Lung (tissue), 12 donors: ENCODE measurements around the gene GLI3. TPM values are rescaled to one million over a fixed set of nuclear protein-coding genes. Genes with fewer than 3 reads are reported as not detected.

Experiments
- ATAC-seq: fragments of 200-7000 bp; cut with Tn5 transposase; one replicate; pipeline ENCODE4 v1.9.1; 2020; ENCODE audit warnings: moderate number of reproducible peaks; ENCODE audit not compliant: insufficient read depth, low FRiP score
- DNase-seq, 3 donors: peaks; one replicate each; pipeline ENCODE4 v3.0.0-alpha.2; 2013 to 2017
- H3K27ac ChIP-seq, 2 donors: one replicate each; pipeline ENCODE4 v1.5.1; 2013; ENCODE audit warnings: mild to moderate bottlenecking in 2 of 2, moderate library complexity in 2 of 2, control low read depth in 1 of 2, inconsistent platforms in 1 of 2, low read depth in 1 of 2, low read length in 1 of 2
- H3K27me3 ChIP-seq, 3 donors: one replicate each; pipeline ENCODE4 v1.5.1; 2013; ENCODE audit warnings: low read length in 2 of 3; ENCODE audit not compliant: control insufficient read depth in 3 of 3, insufficient read depth in 3 of 3
- H3K36me3 ChIP-seq, 4 donors: one replicate each; pipeline ENCODE4 v1.5.1; 2013; ENCODE audit warnings: low read length in 4 of 4, mild to moderate bottlenecking in 1 of 4, moderate library complexity in 1 of 4; ENCODE audit not compliant: control insufficient read depth in 4 of 4, insufficient read depth in 4 of 4
- H3K4me1 ChIP-seq, 5 donors: one replicate each; pipeline ENCODE4 v1.5.1; 2013; ENCODE audit warnings: low read length in 5 of 5, mild to moderate bottlenecking in 2 of 5, moderate library complexity in 1 of 5; ENCODE audit not compliant: control insufficient read depth in 5 of 5, insufficient read depth in 5 of 5
- H3K4me3 ChIP-seq: one replicate; pipeline ENCODE4 v1.5.1; 2013; ENCODE audit warnings: mild to moderate bottlenecking, control low read depth, moderate library complexity
- H3K9ac ChIP-seq, 2 donors: one replicate each; pipeline ENCODE4 v1.5.1; 2013; ENCODE audit warnings: low read length in 2 of 2, control low read depth in 1 of 2; ENCODE audit not compliant: insufficient read depth in 1 of 2
- H3K9me3 ChIP-seq, 4 donors: one replicate each; pipeline ENCODE4 v1.5.1; 2013; ENCODE audit warnings: low read length in 3 of 4, mild to moderate bottlenecking in 1 of 4, moderate library complexity in 1 of 4; ENCODE audit not compliant: control insufficient read depth in 4 of 4, insufficient read depth in 3 of 4
- CTCF ChIP-seq: IDR thresholded peaks from 2 replicates; pipeline ENCODE4 v1.5.1; 2012; ENCODE audit warnings: mild to moderate bottlenecking; ENCODE audit errors: control extremely low read depth, extremely low read depth
- WGBS, 2 donors: extraction: QIAGEN DNeasy Blood & Tissue Kit; methylation state at CpG; one replicate each; pipeline ENCODE4 v1.1.7; 2013; 5-methylcytosine and 5-hydroxymethylcytosine counted together
- polyA plus RNA-seq, 2 donors: library from polyadenylated mRNA; stranded (reverse); fragments of 200-250 nt; gene quantifications; one replicate each; pipeline ENCODE4 v1.2.1, GENCODE V29; 2013
- total RNA-seq, 2 donors: library from RNA; depleted of rRNA in 1 of 2; stranded (reverse); fragments of >200 nt in 1 of 2; gene quantifications; one replicate each; pipeline ENCODE4 v1.2.1, GENCODE V29; 2014 to 2021
- donor health status: control.
- donor health status: control.
- donor health status: Bipolar disorder and iron deficiency.
- donor health status: healthy.
- donor health status: DM: yes; HTN: yes; CAD: no.

Gene GLI3
- total and polyA plus RNA-seq, 4 donors, result 2.0 to 23.4 (median 10.3) TPM

- 1% methylated on average over 67 to 76 of the region's 76 CpGs for WGBS, 2 donors
- H3K4me1 ChIP-seq, result peaks cover 0 to 58% (median 24%) of the 10 kb centered on the region in 5 donors
These were observed 588 bp downstream of the GLI3 start for GRCh38 chr7:42236266-42236975.

GRCh38 chr7:42235741-42236161 is 1.3 kb downstream of the GLI3 start:
- Histone ChIP-seq H3K36me3 (no peaks in the 10 kb centered on the region), H3K27me3 (peaks cover 0 to 2% (median 0%) of the 10 kb centered on the region in 3 donors), H3K27ac (peak overlapping the region in 1 of 2 donors; percentile 87), H3K4me3 (peak overlapping the region; percentile 73), H3K4me1 (peaks cover 0 to 58% (median 27%) of the 10 kb centered on the region in 5 donors), H3K9me3 (no peaks in the 10 kb centered on the region), H3K9ac (peak overlapping the region in 1 of 2 donors; percentile 76)
- peak; percentile 77 to 90 (median 89) for DNase-seq
- 5 to 7% methylated on average over 15 of the region's 15 CpGs for WGBS, 2 donors
- no peak for TF ChIP-seq CTCF
- ATAC-seq, result no peak

More at GRCh38 chr7:42236266-42236975, 588 bp downstream of the GLI3 start:
- Histone ChIP-seq H3K27me3 (peaks cover 0 to 2% (median 0%) of the 10 kb centered on the region in 3 donors), H3K9ac (peak overlapping the region; percentile 6 to 76), H3K27ac (peak overlapping the region; percentile 17 to 87), H3K4me3 (peak overlapping the region; percentile 73), H3K9me3 (no peaks in the 10 kb centered on the region), H3K36me3 (no peaks in the 10 kb centered on the region)
- peak; percentile 75 to 79 (median 78) for DNase-seq
- peak; percentile 38 for ATAC-seq
- TF ChIP-seq CTCF, result no peak

GRCh38 chr7:42234736-42235135 is 2.3 kb downstream of the GLI3 start:
- Histone ChIP-seq H3K9me3 (no peaks in the 10 kb centered on the region), H3K4me3 (no peak overlapping the region), H3K27ac (no peak overlapping the region), H3K36me3 (no peaks in the 10 kb centered on the region), H3K4me1 (peaks cover 0 to 64% (median 30%) of the 10 kb centered on the region in 5 donors), H3K9ac (peak overlapping the region in 1 of 2 donors; percentile 19), H3K27me3 (no peaks in the 10 kb centered on the region)
- WGBS, 2 donors, result 40 to 53% methylated on average over 3 of the region's 3 CpGs
- DNase-seq, result peak in 2 of 3 donors; percentile 71 to 83
- TF ChIP-seq CTCF, result no peak
- no peak for ATAC-seq
